Panc1 (cell line): ENCODE measurements around the gene EML5. TPM values are rescaled to one million over a fixed set of nuclear protein-coding genes. Genes with fewer than 3 reads are reported as not detected.

ENCODE experiments used
- ATAC-seq: fragments of 200-7000 bp; cut with Tn5 transposase; 2 replicates; pipeline ENCODE4 v1.9.1; 2020; ENCODE audit warnings: mild to moderate bottlenecking, moderate library complexity
- BruUV-seq: library from RNA; stranded (reverse); fragments of 400-500 nt; replicated peaks from 2 replicates; lab custom pipeline; 2021; lab: Mats Ljungman, UMichigan
- CTCF ChIA-PET: fragments of 300-600 bp; sonication (Branson Sonifier 250); formaldehyde crosslinking; loops from one replicate; lab custom pipeline; 2022; ENCODE audit warnings: antibody characterized with exemption; lab: Charles Lee
- POLR2A ChIA-PET: fragments of 300-600 bp; sonication (Branson Sonifier 250); formaldehyde crosslinking; loops from one replicate; lab custom pipeline; 2022; ENCODE audit warnings: antibody characterized with exemption; lab: Charles Lee
- DNase-seq: peaks from one replicate; pipeline ENCODE4 v3.0.0-alpha.2; 2010; ENCODE audit warnings: low read depth, low spot score
- H3K27ac ChIP-seq: 2 replicates; pipeline ENCODE4 v1.5.1; 2011; ENCODE audit warnings: mild to moderate bottlenecking, low read length, inconsistent platforms
- H3K27me3 ChIP-seq: fragments of 200-500 bp; sonication (Bioruptor generic); 2 replicates; pipeline ENCODE4 v1.6.0; 2014; ENCODE audit warnings: low read length, inconsistent platforms; ENCODE audit not compliant: control insufficient read depth, insufficient read depth
- H3K36me3 ChIP-seq: fragments of 200-500 bp; sonication (Bioruptor generic); 2 replicates; pipeline ENCODE4 v1.5.1; 2014; ENCODE audit warnings: inconsistent platforms, mild to moderate bottlenecking, low read length, moderate library complexity; ENCODE audit not compliant: control insufficient read depth, insufficient read depth
- H3K4me1 ChIP-seq: 2 replicates; pipeline ENCODE4 v1.5.1; 2011; ENCODE audit warnings: inconsistent platforms, mild to moderate bottlenecking, low read length, moderate library complexity; ENCODE audit not compliant: control insufficient read depth, insufficient read depth
- H3K4me3 ChIP-seq, 2 experiments: 2 replicates each; pipeline ENCODE4 v1.5.1; 2011 to 2012; ENCODE audit warnings: low read depth in 2 of 2, low read length in 2 of 2, mild to moderate bottlenecking in 2 of 2, inconsistent platforms in 1 of 2, moderate library complexity in 1 of 2
- H3K9me3 ChIP-seq: fragments of 200-500 bp; sonication (Bioruptor generic); 2 replicates; pipeline ENCODE4 v1.5.1; 2014; ENCODE audit warnings: low read depth, mild to moderate bottlenecking, inconsistent platforms, low read length, moderate library complexity; ENCODE audit not compliant: control insufficient read depth, insufficient read depth
- CTCF ChIP-seq: fragments of 450-650 bp; IDR thresholded peaks from 2 replicates; pipeline ENCODE4 v1.5.1; 2017; ENCODE audit warnings: mild to moderate bottlenecking
- POLR2AphosphoS5 ChIP-seq: IDR thresholded peaks from 2 replicates; pipeline ENCODE4 v1.6.1; 2012; ENCODE audit warnings: mild to moderate bottlenecking, low read depth, low read length, moderate library complexity
- SIN3A ChIP-seq: IDR thresholded peaks from 2 replicates; pipeline ENCODE4 v1.6.1; 2012; ENCODE audit warnings: low read depth, mild to moderate bottlenecking, low read length, moderate library complexity, borderline replicate concordance; ENCODE audit not compliant: insufficient read depth
- TCF7L2 ChIP-seq: IDR thresholded peaks from 2 replicates; pipeline ENCODE4 v1.6.1; 2011; ENCODE audit warnings: mild to moderate bottlenecking, low read depth, low read length, inconsistent platforms
- in situ Hi-C: cut with HindIII; loops from 2 replicates; pipeline ENCODE4 v1.10.0; 2016; ENCODE audit warnings: low sequenced_read_pairs, low pct_unique_long_range_greater_than_20kb
- intact Hi-C: fragments of 100-400 bp; cut with micrococcal nuclease; formaldehyde crosslinking; loops from one replicate; pipeline ENCODE4 v1.10.0; 2022; ENCODE audit not compliant: unreplicated experiment
- total RNA-seq: library from RNA; stranded (reverse); gene quantifications from one replicate; pipeline ENCODE4 v1.2.1, GENCODE V29; 2021; ENCODE audit not compliant: unreplicated experiment
- TF ChIP-seq, protein P1 (sequence below), 2 experiments: IDR thresholded peaks; 2 replicates each; pipeline ENCODE4 v1.6.1; 2011 to 2012; ENCODE audit warnings: low read depth in 2 of 2, control low read depth in 1 of 2, low read length in 1 of 2, mild to moderate bottlenecking in 1 of 2, moderate library complexity in 1 of 2; ENCODE audit not compliant: insufficient read depth in 1 of 2

EML5 gene
- total RNA-seq, 1 experiment from 2014 or later, result 0.10 TPM

- Histone ChIP-seq H3K4me1 (no peaks in the 10 kb centered on the region), H3K27ac (no peak overlapping the region), H3K9me3 (no peaks in the 10 kb centered on the region), H3K36me3 (no peaks in the 10 kb centered on the region), H3K27me3 (peaks cover 2% of the 10 kb centered on the region; the same call in 1 of the 2 replicates), H3K4me3 (no peak overlapping the region)
- TF ChIP-seq POLR2AphosphoS5, result no peak
- ChIA-PET CTCF (no interaction called here), POLR2A (no interaction called here)
- intact Hi-C loops, result no loop called here
- DNase-seq (no peak), ATAC-seq (no peak)
- no TSS peak for BruUV-seq
- in situ Hi-C loops, result no loop called here
These were observed 85.7 kb downstream of the EML5 start for GRCh38 chr14:88707088-88707487.

DNA sequence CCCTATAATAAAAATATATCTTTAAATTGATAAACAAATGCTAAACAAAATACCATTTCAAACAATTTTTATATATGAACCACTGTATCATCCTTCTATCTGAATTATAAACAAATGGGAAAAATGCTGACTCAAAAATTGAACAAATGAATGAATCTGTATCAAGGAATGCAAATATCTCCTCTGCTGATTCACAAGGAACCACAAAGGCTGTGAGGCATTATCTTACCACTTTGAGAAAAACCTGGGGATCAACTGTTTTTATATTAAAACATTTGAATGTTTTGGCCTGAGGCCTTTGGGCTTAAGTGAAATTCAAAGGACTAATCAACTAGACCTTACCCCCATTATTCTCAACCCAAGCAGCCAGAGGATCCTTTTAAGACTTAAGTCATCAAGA lies 86.3 kb downstream of the EML5 start:
- Histone ChIP-seq H3K27ac (no peak overlapping the region), H3K9me3 (no peaks in the 10 kb centered on the region), H3K36me3 (no peaks in the 10 kb centered on the region), H3K4me1 (no peaks in the 10 kb centered on the region), H3K27me3 (peaks cover 2% of the 10 kb centered on the region; the same call in 1 of the 2 replicates), H3K4me3 (no peak overlapping the region)
- ChIA-PET POLR2A (no interaction called here), CTCF (no interaction called here)
- DNase-seq, result no peak
- intact Hi-C loops, result no loop called here
- in situ Hi-C loops, result no loop called here
- no TSS peak for BruUV-seq
- no peak for TF ChIP-seq TCF7L2
- no peak for TF ChIP-seq SIN3A
- TF ChIP-seq, protein P1, sequence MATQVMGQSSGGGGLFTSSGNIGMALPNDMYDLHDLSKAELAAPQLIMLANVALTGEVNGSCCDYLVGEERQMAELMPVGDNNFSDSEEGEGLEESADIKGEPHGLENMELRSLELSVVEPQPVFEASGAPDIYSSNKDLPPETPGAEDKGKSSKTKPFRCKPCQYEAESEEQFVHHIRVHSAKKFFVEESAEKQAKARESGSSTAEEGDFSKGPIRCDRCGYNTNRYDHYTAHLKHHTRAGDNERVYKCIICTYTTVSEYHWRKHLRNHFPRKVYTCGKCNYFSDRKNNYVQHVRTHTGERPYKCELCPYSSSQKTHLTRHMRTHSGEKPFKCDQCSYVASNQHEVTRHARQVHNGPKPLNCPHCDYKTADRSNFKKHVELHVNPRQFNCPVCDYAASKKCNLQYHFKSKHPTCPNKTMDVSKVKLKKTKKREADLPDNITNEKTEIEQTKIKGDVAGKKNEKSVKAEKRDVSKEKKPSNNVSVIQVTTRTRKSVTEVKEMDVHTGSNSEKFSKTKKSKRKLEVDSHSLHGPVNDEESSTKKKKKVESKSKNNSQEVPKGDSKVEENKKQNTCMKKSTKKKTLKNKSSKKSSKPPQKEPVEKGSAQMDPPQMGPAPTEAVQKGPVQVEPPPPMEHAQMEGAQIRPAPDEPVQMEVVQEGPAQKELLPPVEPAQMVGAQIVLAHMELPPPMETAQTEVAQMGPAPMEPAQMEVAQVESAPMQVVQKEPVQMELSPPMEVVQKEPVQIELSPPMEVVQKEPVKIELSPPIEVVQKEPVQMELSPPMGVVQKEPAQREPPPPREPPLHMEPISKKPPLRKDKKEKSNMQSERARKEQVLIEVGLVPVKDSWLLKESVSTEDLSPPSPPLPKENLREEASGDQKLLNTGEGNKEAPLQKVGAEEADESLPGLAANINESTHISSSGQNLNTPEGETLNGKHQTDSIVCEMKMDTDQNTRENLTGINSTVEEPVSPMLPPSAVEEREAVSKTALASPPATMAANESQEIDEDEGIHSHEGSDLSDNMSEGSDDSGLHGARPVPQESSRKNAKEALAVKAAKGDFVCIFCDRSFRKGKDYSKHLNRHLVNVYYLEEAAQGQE (IDR thresholded peaks at IDR 0.05; ENCODE audit: insufficient read depth in 1 of 2, low read depth in 2 of 2, low read length in 1 of 2), result no peak
- no peak for TF ChIP-seq POLR2AphosphoS5
- no peak for TF ChIP-seq CTCF
- ATAC-seq, result no peak

DNA sequence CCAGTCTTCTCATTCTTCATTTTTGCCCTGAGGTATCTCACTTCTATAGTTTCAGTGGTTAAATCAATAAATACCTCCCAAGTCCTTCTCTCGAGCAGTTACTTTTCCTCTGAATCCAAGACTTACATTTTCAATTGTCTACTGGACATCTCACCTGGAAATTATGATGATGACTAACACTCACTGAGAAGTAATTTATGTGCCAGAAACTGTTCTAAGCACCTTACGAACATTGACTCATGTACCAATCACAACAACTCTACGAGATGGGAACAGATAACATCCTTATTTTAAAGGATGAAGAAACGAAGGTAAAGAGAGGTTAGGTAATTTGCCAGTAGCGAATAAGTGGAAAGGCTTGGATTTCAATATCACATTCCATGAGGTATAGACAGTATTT lies 94.1 kb downstream of the EML5 start:
- DNase-seq (no peak), ATAC-seq (no peak)
- TF ChIP-seq POLR2AphosphoS5, result no peak
- no peak for TF ChIP-seq CTCF
- TF ChIP-seq SIN3A, result no peak
- TF ChIP-seq, protein P1 (IDR thresholded peaks at IDR 0.05; ENCODE audit: insufficient read depth in 1 of 2, low read depth in 2 of 2, low read length in 1 of 2), result no peak
- BruUV-seq, result no TSS peak
- in situ Hi-C loops (no loop called here), intact Hi-C loops (no loop called here)
- no peak overlapping the region for H3K4me3 ChIP-seq
- ChIA-PET CTCF (no interaction called here), POLR2A (no interaction called here)
- H3K27me3 ChIP-seq, result peaks cover 2% of the 10 kb centered on the region; the same call in 1 of the 2 replicates
- H3K4me1 ChIP-seq, result no peaks in the 10 kb centered on the region
- no peak overlapping the region for H3K27ac ChIP-seq
- no peaks in the 10 kb centered on the region for H3K36me3 ChIP-seq
- H3K9me3 ChIP-seq, result no peaks in the 10 kb centered on the region
